GM23248 (cell line): Measurements from ENCODE around the gene NAV2. TPM values are rescaled to one million over a fixed set of nuclear protein-coding genes. Genes with fewer than 3 reads are reported as not detected.
"Not testable (repeated sequence)": the region's sequence is repeated elsewhere in the genome, so short reads cannot be mapped to it uniquely, and the experiment has no call there.

Experiments
- DNase-seq: peaks from one replicate; pipeline ENCODE4 v3.0.0-alpha.2; 2015
- H2AFZ ChIP-seq: fragments of 200-600 bp; sonication (generic); 2 replicates; pipeline ENCODE4 v1.6.1; 2016; ENCODE audit warnings: antibody characterized with exemption
- H3F3A ChIP-seq: fragments of 200-600 bp; sonication (generic); 2 replicates; pipeline ENCODE4 v1.6.1; 2016; ENCODE audit warnings: mild to moderate bottlenecking, antibody characterized with exemption, mixed run types; ENCODE audit not compliant: insufficient read depth
- H3K27ac ChIP-seq: fragments of 200-600 bp; sonication (generic); 2 replicates; pipeline ENCODE4 v1.5.1; 2016; ENCODE audit warnings: mild to moderate bottlenecking
- H3K27me3 ChIP-seq: fragments of 200-600 bp; sonication (generic); replicated peaks from 2 replicates; pipeline ENCODE4 v1.6.1; 2016; ENCODE audit warnings: mild to moderate bottlenecking; ENCODE audit not compliant: insufficient read depth
- H3K36me3 ChIP-seq: fragments of 200-600 bp; sonication (generic); 2 replicates; pipeline ENCODE4 v1.6.1; 2016; ENCODE audit warnings: low read depth, mild to moderate bottlenecking
- H3K4me1 ChIP-seq: fragments of 200-600 bp; sonication (generic); 2 replicates; pipeline ENCODE4 v1.6.1; 2016; ENCODE audit warnings: mild to moderate bottlenecking; ENCODE audit not compliant: insufficient read depth
- H3K4me2 ChIP-seq: fragments of 200-600 bp; sonication (generic); one replicate; pipeline ENCODE4 v1.6.1; 2016; ENCODE audit warnings: mild to moderate bottlenecking; ENCODE audit not compliant: unreplicated experiment
- H3K4me3 ChIP-seq: fragments of 200-600 bp; sonication (generic); 2 replicates; pipeline ENCODE4 v1.5.1; 2016; ENCODE audit warnings: mild to moderate bottlenecking
- H3K79me2 ChIP-seq: fragments of 200-600 bp; sonication (generic); 2 replicates; pipeline ENCODE4 v1.6.1; 2016; ENCODE audit warnings: mild to moderate bottlenecking; ENCODE audit not compliant: insufficient read depth
- H3K9ac ChIP-seq: fragments of 200-600 bp; sonication (generic); 2 replicates; pipeline ENCODE4 v1.6.1; 2016; ENCODE audit warnings: mild to moderate bottlenecking
- H3K9me2 ChIP-seq: fragments of 200-600 bp; sonication (generic); 2 replicates; pipeline ENCODE4 v1.6.1; 2016; ENCODE audit warnings: mixed run types, mild to moderate bottlenecking, moderate library complexity; ENCODE audit not compliant: insufficient read depth
- H3K9me3 ChIP-seq: fragments of 200-600 bp; sonication (generic); one replicate; pipeline ENCODE4 v1.6.1; 2017; ENCODE audit warnings: low read depth
- H4K20me1 ChIP-seq: fragments of 200-600 bp; sonication (generic); 2 replicates; pipeline ENCODE4 v1.6.0; 2016; ENCODE audit not compliant: insufficient read depth
- EZH2 ChIP-seq: fragments of 200-600 bp; sonication (generic); IDR thresholded peaks from 2 replicates; pipeline ENCODE4 v1.6.1; 2018; ENCODE audit warnings: antibody characterized with exemption, mild to moderate bottlenecking; ENCODE audit not compliant: insufficient read depth, poor library complexity, severe bottlenecking
- EZH2phosphoT487 ChIP-seq: fragments of 200-600 bp; sonication (generic); IDR thresholded peaks from 2 replicates; pipeline ENCODE4 v1.6.1; 2018; ENCODE audit warnings: antibody characterized with exemption, moderate library complexity, mild to moderate bottlenecking, low read depth; ENCODE audit not compliant: insufficient read depth
- WGBS, 2 experiments: methylation state at CpG; one replicate each; pipeline ENCODE4 v1.1.6; 2015 to 2017; ENCODE audit warnings: low lambda C conversion rate in 2 of 2, low coverage in 1 of 2; ENCODE audit errors: missing lambda C conversion rate in 2 of 2; 5-methylcytosine and 5-hydroxymethylcytosine counted together
- in situ Hi-C: fragments of 300-500 bp; cut with MboI; formaldehyde crosslinking; loops from 2 replicates; pipeline ENCODE4 v1.15.0; 2020
- polyA plus RNA-seq: library from polyadenylated mRNA; unstranded; fragments of >200 nt; fragmentation: Nextera tagmentation; extraction: Ambion mirVana; gene quantifications from 2 replicates; pipeline ENCODE4 v1.2.1, GENCODE V29; 2016
- total RNA-seq: library from RNA; depleted of rRNA; stranded (reverse); fragments of >200 nt; shearing (Covaris generic); gene quantifications from 2 replicates; pipeline ENCODE4 v1.2.3, GENCODE V29; 2014

Gene NAV2
- total and polyA plus RNA-seq, 2 experiments from 2014 or later: 5.7 to 11.9 TPM

GRCh38 chr11:20005747-20006146 is 293.1 kb downstream of the NAV2 start:
- H3F3A ChIP-seq: peaks cover 4% of the 10 kb centered on the region; the same call in 1 of the 2 replicates
- 97 to 100% methylated on average over 6 of the region's 6 CpGs for WGBS, 2 experiments
- no peak overlapping the region for H3K4me3 ChIP-seq
- H3K9me3 ChIP-seq: no peaks in the 10 kb centered on the region
- H4K20me1 ChIP-seq: no peaks in the 10 kb centered on the region
- no peak for TF ChIP-seq EZH2
- no peak for TF ChIP-seq EZH2phosphoT487
- no peaks in the 10 kb centered on the region for H3K36me3 ChIP-seq
- H3K4me1 ChIP-seq: 0 out of 2 replicates have a peak, but pooled peaks cover under 1% of the 10 kb centered on the region
- in situ Hi-C loops: no loop called here
- H3K9me2 ChIP-seq: no peaks in the 10 kb centered on the region
- no peak overlapping the region for H3K27ac ChIP-seq
- peaks cover 17% of the 10 kb centered on the region for H3K79me2 ChIP-seq
- H3K9ac ChIP-seq: no peak overlapping the region
- no peak overlapping the region for H3K4me2 ChIP-seq
- H3K27me3 ChIP-seq: no peaks in the 10 kb centered on the region
- H2AFZ ChIP-seq: no peak overlapping the region
- no peak for DNase-seq

DNA sequence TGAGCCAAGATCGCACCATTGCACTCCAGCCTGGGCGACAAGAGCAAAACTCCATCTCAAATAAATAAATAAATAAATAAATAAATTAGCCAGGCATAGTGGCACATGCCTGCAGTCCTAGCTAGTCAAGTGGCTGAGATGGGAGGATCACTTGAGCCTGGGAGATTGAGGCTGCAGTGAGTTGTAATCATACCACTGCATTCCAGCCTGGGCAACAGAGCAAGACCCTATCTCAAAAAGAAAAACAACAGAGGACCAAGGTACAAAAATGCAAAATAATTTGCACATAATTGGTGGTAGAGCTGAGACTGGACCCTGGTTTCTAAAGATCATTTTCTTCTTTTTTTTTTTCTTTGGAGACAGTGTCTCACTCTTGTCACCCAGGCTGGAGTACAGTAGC is 294.0 kb downstream of the NAV2 start:
- H3K4me1 ChIP-seq, H3K79me2 ChIP-seq, H2AFZ ChIP-seq, H3K27ac ChIP-seq, H3K36me3 ChIP-seq, H3K9me2 ChIP-seq, H3K9ac ChIP-seq, DNase-seq, in situ Hi-C loops, H3K9me3 ChIP-seq, H4K20me1 ChIP-seq, H3K4me3 ChIP-seq, H3K27me3 ChIP-seq, H3F3A ChIP-seq, H3K4me2 ChIP-seq: not testable (repeated sequence)
- WGBS, 2 experiments: 95 to 100% methylated on average over 2 of the region's 2 CpGs

DNA sequence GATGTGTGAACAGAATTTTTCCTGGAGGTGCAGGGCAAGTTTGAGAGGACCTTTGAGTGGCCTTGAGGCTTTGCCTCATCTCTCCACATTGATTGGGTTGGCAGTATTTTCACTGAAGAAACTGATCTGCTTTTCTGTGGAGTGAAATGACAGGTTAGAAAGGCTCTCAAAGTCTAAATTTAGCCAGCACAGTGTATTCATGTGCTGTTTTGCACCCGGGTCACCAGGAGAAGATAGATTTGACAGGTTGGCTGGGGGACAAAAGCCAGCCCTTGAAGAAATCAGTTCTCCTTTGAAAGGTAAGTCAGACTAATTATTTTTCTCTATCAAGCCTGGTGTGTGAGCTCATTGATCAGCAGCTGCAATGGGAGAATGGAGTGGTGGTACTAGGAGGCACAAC is 294.7 kb downstream of the NAV2 start:
- Histone ChIP-seq H3K9me2 (no peaks in the 10 kb centered on the region), H3K4me1 (peaks cover 9% of the 10 kb centered on the region; the same call in 1 of the 2 replicates), H3K9ac (no peak overlapping the region), H3K4me2 (no peak overlapping the region), H3K27me3 (no peaks in the 10 kb centered on the region), H3K9me3 (no peaks in the 10 kb centered on the region), H3K36me3 (no peaks in the 10 kb centered on the region), H4K20me1 (no peaks in the 10 kb centered on the region), H3F3A (peaks cover 4% of the 10 kb centered on the region; the same call in 1 of the 2 replicates), H3K79me2 (peaks cover 10% of the 10 kb centered on the region), H3K27ac (no peak overlapping the region), H3K4me3 (no peak overlapping the region), H2AFZ (no peak overlapping the region)
- in situ Hi-C loops: no loop called here
- 17 to 19% methylated on average over 1 of the region's 1 CpG for WGBS, 2 experiments
- DNase-seq: no peak
- TF ChIP-seq EZH2 (no peak), EZH2phosphoT487 (no peak)

DNA sequence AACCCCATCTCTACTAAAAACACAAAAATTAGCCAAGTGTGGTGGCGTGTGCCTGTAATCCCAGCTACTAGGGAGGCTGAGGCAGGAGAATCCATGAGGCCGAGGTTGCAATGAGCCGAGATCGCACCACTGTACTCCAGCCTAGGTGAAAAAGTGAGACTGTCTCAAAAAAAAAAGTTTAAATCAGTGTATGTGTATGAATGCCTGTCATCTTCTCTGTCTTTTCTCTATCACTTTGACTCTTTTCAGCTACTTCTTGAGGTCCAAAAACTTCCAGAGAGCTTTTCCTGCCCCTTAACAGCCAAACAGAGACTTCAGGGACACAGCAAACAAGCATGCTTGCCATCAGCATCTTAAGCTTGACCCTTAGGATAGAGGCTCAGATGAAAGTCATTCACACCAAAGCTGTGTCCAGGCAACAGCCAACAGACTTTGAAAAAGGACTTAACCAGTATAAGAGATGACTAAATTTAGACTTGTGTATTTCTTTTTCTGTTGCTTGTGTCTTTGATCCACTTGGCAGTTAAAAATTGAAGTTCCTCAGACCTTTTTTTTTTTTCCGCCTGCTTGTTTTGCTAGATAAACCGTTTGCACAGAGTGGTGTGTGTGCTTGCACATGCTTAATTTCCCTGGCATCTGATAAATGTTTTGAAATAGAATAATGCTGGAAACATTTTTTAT is 295.7 kb downstream of the NAV2 start:
- Histone ChIP-seq H3K9me3 (no peaks in the 10 kb centered on the region), H3K9ac (no peak overlapping the region), H3K79me2 (peaks cover 3% of the 10 kb centered on the region), H3K27ac (no peak overlapping the region), H3K36me3 (no peaks in the 10 kb centered on the region), H3K4me3 (no peak overlapping the region), H2AFZ (no peak overlapping the region), H3K27me3 (no peaks in the 10 kb centered on the region), H3F3A (peaks cover 4% of the 10 kb centered on the region; the same call in 1 of the 2 replicates), H4K20me1 (no peaks in the 10 kb centered on the region), H3K4me1 (peaks cover 9% of the 10 kb centered on the region; the same call in 1 of the 2 replicates), H3K9me2 (no peaks in the 10 kb centered on the region), H3K4me2 (no peak overlapping the region)
- 81 to 91% methylated on average over 6 of the region's 6 CpGs for WGBS, 2 experiments
- no peak for TF ChIP-seq EZH2
- TF ChIP-seq EZH2phosphoT487: no peak
- no peak for DNase-seq
- in situ Hi-C loops: no loop called here
